ENCODE data around the gene CAMTA1. TPM values are rescaled to one million over a fixed set of nuclear protein-coding genes. Genes with fewer than 3 reads are reported as not detected.

Gene CAMTA1
- total and polyA plus RNA-seq, 9 of the 15 experiments (the other 6 are each of a cell fraction or from before 2014, with no cell fraction given), result 43.9 to 161 (median 65.9) TPM

GRCh38 chr1:7596126-7596965 lies 811.1 kb downstream of the CAMTA1 start (continued):
- TF ChIP-seq E2F1 (CRISPR knock-in tag; IDR thresholded peaks at IDR 0.05), result no peak
- no peak for TF ChIP-seq ATF4 (CRISPR knock-in tag; IDR thresholded peaks at IDR 0.05)
- no peak for TF ChIP-seq ELF1 (tag; IDR thresholded peaks at IDR 0.05)
- TF ChIP-seq ARID1B (IDR thresholded peaks at IDR 0.05), result no peak
- TF ChIP-seq MBD2 (IDR thresholded peaks at IDR 0.05; ENCODE audit: borderline replicate concordance, low read depth), result no peak
- no peak for TF ChIP-seq ZMIZ1 (IDR thresholded peaks at IDR 0.05; ENCODE audit: low read depth in 2 of 2, low read length in 2 of 2)
